Stomach (tissue), 4 donors: ENCODE data around the gene SFI1.

Experiments
- CTCF ChIP-seq, 7 experiments: fragments of 450-650 bp in 4 of 7; fragments of 200-600 bp in 3 of 7; sonication (generic) in 3 of 7; IDR thresholded peaks; one replicate each; pipeline ENCODE4 v1.5.1; 2016 to 2019; ENCODE audit warnings: antibody characterized with exemption in 7 of 7, control low read depth in 2 of 7, mild to moderate bottlenecking in 1 of 7
- EP300 ChIP-seq: sonication (generic); formaldehyde crosslinking; IDR thresholded peaks from one replicate; pipeline ENCODE4 v1.6.1; 2017; ENCODE audit warnings: antibody characterized with exemption
- POLR2A ChIP-seq, 4 donors: fragments of 450-650 bp; IDR thresholded peaks; one replicate each; pipeline ENCODE4 v1.6.1; 2016; ENCODE audit warnings: antibody characterized with exemption in 4 of 4, control low read depth in 2 of 4, mild to moderate bottlenecking in 1 of 4, moderate library complexity in 1 of 4

- no peak for TF ChIP-seq EP300
- no peak for TF ChIP-seq POLR2A (IDR thresholded peaks at IDR 0.05)
- no peak for TF ChIP-seq CTCF (IDR thresholded peaks at IDR 0.05)
Observed at GRCh38 chr22:31497148-31497938, 1.0 kb downstream of the SFI1 start.
